Calu3 (cell line): ENCODE results near the gene TMEM231. TPM values are rescaled to one million over a fixed set of nuclear protein-coding genes. Genes with fewer than 3 reads are reported as not detected.

Experiments
- BruUV-seq: library from RNA; stranded (reverse); fragments of 400-500 nt; replicated peaks from 2 replicates; lab custom pipeline; 2021; lab: Mats Ljungman, UMichigan
- CTCF ChIA-PET: fragments of 300-600 bp; sonication (Branson Sonifier 250); formaldehyde crosslinking; loops from one replicate; lab custom pipeline; 2022; ENCODE audit warnings: antibody characterized with exemption; lab: Charles Lee
- DNase-seq: peaks from one replicate; pipeline ENCODE4 v3.0.0; 2022
- H3K27ac Mint-ChIP-seq: one replicate; pipeline ENCODE4 v1.8.0; 2022; ENCODE audit warnings: mixed read lengths; ENCODE audit not compliant: unreplicated experiment
- H3K27me3 Mint-ChIP-seq: one replicate; pipeline ENCODE4 v1.8.0; 2022; ENCODE audit warnings: mixed read lengths; ENCODE audit not compliant: unreplicated experiment
- H3K36me3 Mint-ChIP-seq: one replicate; pipeline ENCODE4 v1.8.0; 2022; ENCODE audit warnings: mild to moderate bottlenecking, moderate library complexity, mixed read lengths; ENCODE audit not compliant: insufficient read depth, unreplicated experiment
- H3K4me1 Mint-ChIP-seq: one replicate; pipeline ENCODE4 v1.8.0; 2022; ENCODE audit warnings: mild to moderate bottlenecking, low read depth, mixed read lengths; ENCODE audit not compliant: unreplicated experiment
- H3K4me3 Mint-ChIP-seq: one replicate; pipeline ENCODE4 v1.8.0; 2022; ENCODE audit warnings: mild to moderate bottlenecking, low read depth, moderate library complexity, mixed read lengths; ENCODE audit not compliant: unreplicated experiment
- H3K9me3 Mint-ChIP-seq: one replicate; pipeline ENCODE4 v1.8.0; 2022; ENCODE audit warnings: low read depth, mixed read lengths; ENCODE audit not compliant: unreplicated experiment
- intact Hi-C: fragments of 100-400 bp; cut with micrococcal nuclease; formaldehyde crosslinking; loops from one replicate; pipeline ENCODE4 v1.10.0; 2022; ENCODE audit not compliant: unreplicated experiment
- total RNA-seq: library from RNA; stranded (reverse); gene quantifications from 2 replicates; pipeline ENCODE4 v1.2.3, GENCODE V29; 2022
- TF ChIP-seq, protein P1 (sequence below): fragments of 200-600 bp; IDR thresholded peaks from one replicate; pipeline ENCODE4 v1.8.0; 2022; ENCODE audit warnings: antibody characterized with exemption; ENCODE audit not compliant: unreplicated experiment

Gene TMEM231
- total RNA-seq, 1 experiment from 2014 or later, result 17.6 TPM

- peak; percentile 23 for DNase-seq
Observed at GRCh38 chr16:75558846-75559401, 2.9 kb upstream of the TMEM231 start.

DNA sequence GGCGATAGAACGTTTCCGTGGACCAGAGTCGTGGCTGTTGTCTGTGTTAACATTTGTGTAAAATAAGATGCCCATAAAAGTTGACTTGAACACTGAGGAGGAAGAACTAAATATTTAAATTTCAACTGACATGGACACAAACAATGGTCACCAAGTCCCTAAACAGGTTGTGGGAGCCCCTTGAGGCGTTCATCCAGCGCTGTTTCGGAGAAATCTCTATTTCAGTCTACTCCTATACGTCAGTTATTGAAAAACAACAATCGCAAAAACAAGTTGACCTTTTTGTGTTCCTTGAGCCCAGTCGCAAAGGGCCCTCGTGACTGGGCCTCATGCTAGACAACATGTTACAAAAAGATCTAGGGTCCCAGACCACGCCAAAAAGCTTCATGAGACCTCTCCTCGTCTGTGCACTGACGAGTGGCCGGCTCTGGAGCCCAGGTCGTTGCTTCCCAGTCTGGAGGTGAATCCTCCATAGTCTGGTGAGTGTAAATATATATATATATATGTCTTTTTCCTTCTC is 439 bp upstream of the TMEM231 start:
- Mint-ChIP-seq H3K36me3 (peaks cover 31% of the 10 kb centered on the region), H3K27me3 (no peaks in the 10 kb centered on the region), H3K4me3 (peak overlapping the region; percentile 91), H3K27ac (peak overlapping the region; percentile 48), H3K9me3 (no peaks in the 10 kb centered on the region), H3K4me1 (peaks cover 34% of the 10 kb centered on the region)
- TF ChIP-seq, protein P1, sequence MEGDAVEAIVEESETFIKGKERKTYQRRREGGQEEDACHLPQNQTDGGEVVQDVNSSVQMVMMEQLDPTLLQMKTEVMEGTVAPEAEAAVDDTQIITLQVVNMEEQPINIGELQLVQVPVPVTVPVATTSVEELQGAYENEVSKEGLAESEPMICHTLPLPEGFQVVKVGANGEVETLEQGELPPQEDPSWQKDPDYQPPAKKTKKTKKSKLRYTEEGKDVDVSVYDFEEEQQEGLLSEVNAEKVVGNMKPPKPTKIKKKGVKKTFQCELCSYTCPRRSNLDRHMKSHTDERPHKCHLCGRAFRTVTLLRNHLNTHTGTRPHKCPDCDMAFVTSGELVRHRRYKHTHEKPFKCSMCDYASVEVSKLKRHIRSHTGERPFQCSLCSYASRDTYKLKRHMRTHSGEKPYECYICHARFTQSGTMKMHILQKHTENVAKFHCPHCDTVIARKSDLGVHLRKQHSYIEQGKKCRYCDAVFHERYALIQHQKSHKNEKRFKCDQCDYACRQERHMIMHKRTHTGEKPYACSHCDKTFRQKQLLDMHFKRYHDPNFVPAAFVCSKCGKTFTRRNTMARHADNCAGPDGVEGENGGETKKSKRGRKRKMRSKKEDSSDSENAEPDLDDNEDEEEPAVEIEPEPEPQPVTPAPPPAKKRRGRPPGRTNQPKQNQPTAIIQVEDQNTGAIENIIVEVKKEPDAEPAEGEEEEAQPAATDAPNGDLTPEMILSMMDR, result no peak
- BruUV-seq, result no TSS peak
- DNase-seq, result no peak
- intact Hi-C loops, result loop anchor here (2.0 to 5.0 kb wide), 2 partner anchors 39 to 86 kb away; no protein-coding TSS in a partner anchor
- CTCF ChIA-PET, result interaction anchor here (0.9 to 1.9 kb wide), 2 partner anchors 9 to 39 kb away, joined by 5 to 12 read pairs; no protein-coding TSS in a partner anchor

More at GRCh38 chr16:75558846-75559401, 2.9 kb upstream of the TMEM231 start:
- peaks cover 20% of the 10 kb centered on the region for H3K27me3 Mint-ChIP-seq
- no peak overlapping the region for H3K27ac Mint-ChIP-seq
- intact Hi-C loops, result loop anchor here (5.0 kb wide), 1 partner anchor 42 kb away; no protein-coding TSS in a partner anchor
- H3K4me1 Mint-ChIP-seq, result peaks cover 35% of the 10 kb centered on the region
- no TSS peak for BruUV-seq
- H3K9me3 Mint-ChIP-seq, result no peaks in the 10 kb centered on the region
- H3K36me3 Mint-ChIP-seq, result peaks cover 30% of the 10 kb centered on the region
- CTCF ChIA-PET, result interaction anchor here (1.2 kb wide), 1 partner anchor 14 kb away, joined by 3 read pairs; no protein-coding TSS in a partner anchor
- H3K4me3 Mint-ChIP-seq, result no peak overlapping the region
- TF ChIP-seq, protein P1, result no peak

- TF ChIP-seq, protein P1, result no peak
- intact Hi-C loops, result loop anchor here (5.0 kb wide), 1 partner anchor 38 kb away; no protein-coding TSS in a partner anchor
- DNase-seq, result peak; percentile 88
- Mint-ChIP-seq H3K36me3 (peaks cover 31% of the 10 kb centered on the region), H3K4me1 (peaks cover 34% of the 10 kb centered on the region), H3K9me3 (no peaks in the 10 kb centered on the region), H3K27me3 (no peaks in the 10 kb centered on the region), H3K27ac (peak overlapping the region; percentile 78), H3K4me3 (peak overlapping the region; percentile 91)
- CTCF ChIA-PET, result interaction anchor here (0.5 to 1.9 kb wide), 4 partner anchors 10 to 791 kb away, joined by 3 to 12 read pairs (median 4); no protein-coding TSS in a partner anchor
- BruUV-seq, result no TSS peak
Observed at GRCh38 chr16:75555213-75555706, 792 bp downstream of the TMEM231 start.

GRCh38 chr16:75552951-75553350 is 3.1 kb downstream of the TMEM231 start:
- H3K9me3 Mint-ChIP-seq, result no peaks in the 10 kb centered on the region
- TF ChIP-seq, protein P1, result no peak
- BruUV-seq, result no TSS peak
- no peaks in the 10 kb centered on the region for H3K27me3 Mint-ChIP-seq
- peaks cover 14% of the 10 kb centered on the region for H3K4me1 Mint-ChIP-seq
- DNase-seq, result no peak
- intact Hi-C loops, result no loop called here
- H3K27ac Mint-ChIP-seq, result no peak overlapping the region
- CTCF ChIA-PET, result interaction anchor here (0.7 to 1.3 kb wide), 3 partner anchors 88 to 1799 kb away, joined by 4 to 7 read pairs (median 6); partner anchors contain the start of gene TMEM170A
- no peak overlapping the region for H3K4me3 Mint-ChIP-seq
- peaks cover 25% of the 10 kb centered on the region for H3K36me3 Mint-ChIP-seq
